Astrocyte (in vitro differentiated cells and primary cell): ENCODE data around the gene FSD1. TPM values are rescaled to one million over a fixed set of nuclear protein-coding genes. Genes with fewer than 3 reads are reported as not detected.

Experiments used
- DNase-seq: peaks from one replicate; pipeline ENCODE4 v3.0.0-alpha.2; 2010; ENCODE audit warnings: low read depth
- FAIRE-seq: peaks from 2 replicates; lab custom pipeline; 2011; peaks lifted over from hg19 to GRCh38; lab: Jason Lieb, UNC
- H2AFZ ChIP-seq: 2 replicates; pipeline ENCODE4 v1.6.0; 2012; ENCODE audit warnings: low read depth, low read length, inconsistent platforms
- H3K27ac ChIP-seq: 2 replicates; pipeline ENCODE4 v1.5.1; 2011; ENCODE audit warnings: low read depth, low read length, inconsistent platforms
- H3K27me3 ChIP-seq: 2 replicates; pipeline ENCODE4 v1.6.0; 2011; ENCODE audit warnings: low read length, inconsistent platforms; ENCODE audit not compliant: insufficient read depth
- H3K36me3 ChIP-seq: 2 replicates; pipeline ENCODE4 v1.5.1; 2011; ENCODE audit warnings: low read length, inconsistent platforms; ENCODE audit not compliant: insufficient read depth
- H3K4me1 ChIP-seq: 2 replicates; pipeline ENCODE4 v1.5.1; 2011; ENCODE audit warnings: low read length, inconsistent platforms; ENCODE audit not compliant: insufficient read depth
- H3K4me2 ChIP-seq: 2 replicates; pipeline ENCODE4 v1.6.0; 2012; ENCODE audit warnings: low read length, inconsistent platforms
- H3K4me3 ChIP-seq: 2 replicates; pipeline ENCODE4 v1.5.1; 2011; ENCODE audit warnings: low read depth, mild to moderate bottlenecking, low read length, inconsistent platforms; ENCODE audit not compliant: insufficient read depth
- H3K79me2 ChIP-seq: 2 replicates; pipeline ENCODE4 v1.6.0; 2012; ENCODE audit warnings: mild to moderate bottlenecking, low read length, inconsistent platforms; ENCODE audit not compliant: insufficient read depth
- H3K9ac ChIP-seq: 2 replicates; pipeline ENCODE4 v1.6.0; 2012; ENCODE audit warnings: mild to moderate bottlenecking, low read length, inconsistent platforms
- H3K9me3 ChIP-seq: 2 replicates; pipeline ENCODE4 v1.5.1; 2012; ENCODE audit warnings: low read depth, mild to moderate bottlenecking, low read length, inconsistent platforms; ENCODE audit not compliant: insufficient read depth
- H4K20me1 ChIP-seq: 2 replicates; pipeline ENCODE4 v1.6.0; 2012; ENCODE audit warnings: low read length, inconsistent platforms; ENCODE audit not compliant: insufficient read depth
- H3K27ac Mint-ChIP-seq: one replicate; pipeline ENCODE4 v1.8.0; 2021; ENCODE audit warnings: mild to moderate bottlenecking, mixed read lengths; ENCODE audit not compliant: unreplicated experiment
- H3K27me3 Mint-ChIP-seq: one replicate; pipeline ENCODE4 v1.8.0; 2021; ENCODE audit warnings: low read depth, mixed read lengths; ENCODE audit not compliant: unreplicated experiment
- H3K36me3 Mint-ChIP-seq: one replicate; pipeline ENCODE4 v1.8.0; 2021; ENCODE audit warnings: low read depth, mixed read lengths; ENCODE audit not compliant: unreplicated experiment
- H3K4me1 Mint-ChIP-seq: one replicate; pipeline ENCODE4 v1.8.0; 2021; ENCODE audit warnings: low read depth, mixed read lengths; ENCODE audit not compliant: unreplicated experiment
- H3K4me3 Mint-ChIP-seq: one replicate; pipeline ENCODE4 v1.8.0; 2021; ENCODE audit warnings: mild to moderate bottlenecking, moderate library complexity, mixed read lengths; ENCODE audit not compliant: unreplicated experiment
- H3K9me3 Mint-ChIP-seq: one replicate; pipeline ENCODE4 v1.8.0; 2021; ENCODE audit warnings: mild to moderate bottlenecking, mixed read lengths; ENCODE audit not compliant: unreplicated experiment
- CTCF ChIP-seq: IDR thresholded peaks from 2 replicates; pipeline ENCODE4 v1.5.1; 2011; ENCODE audit warnings: low read depth, mild to moderate bottlenecking, inconsistent platforms, low read length, moderate library complexity; ENCODE audit not compliant: insufficient read depth
- EZH2 ChIP-seq: IDR thresholded peaks from 2 replicates; pipeline ENCODE4 v1.6.1; 2012; ENCODE audit warnings: mild to moderate bottlenecking, low read length, inconsistent platforms; ENCODE audit not compliant: insufficient read depth
- total RNA-seq: library from RNA; stranded (reverse); gene quantifications from 2 replicates; pipeline ENCODE4 v1.2.1, GENCODE V29; 2021

The FSD1 gene
- total RNA-seq, 1 donor from 2014 or later, result 15.1 TPM

DNA sequence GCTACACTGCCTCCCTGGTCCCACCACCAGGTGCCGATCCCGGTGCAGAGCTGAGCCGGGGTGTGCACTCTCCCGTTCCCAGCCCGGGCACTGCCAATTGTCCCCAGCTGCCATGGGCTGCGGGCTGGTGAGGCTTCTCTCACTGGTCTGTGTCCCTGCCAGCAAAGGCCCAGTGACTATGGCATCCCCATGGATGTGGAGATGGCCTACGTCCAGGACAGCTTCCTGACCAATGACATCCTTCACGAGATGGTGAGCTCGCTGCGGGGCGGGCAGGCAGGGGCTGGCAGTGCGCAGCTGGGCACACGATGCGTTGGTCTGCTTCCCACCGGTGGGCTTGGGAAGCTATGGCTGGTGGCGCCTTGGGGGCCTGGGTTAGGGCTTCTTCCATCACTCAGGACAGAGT lies 53.5 kb downstream of the FSD1 start:
- Histone ChIP-seq H3K79me2 (no peaks in the 10 kb centered on the region), H3K9me3 (no peaks in the 10 kb centered on the region), H3K9ac (no peak overlapping the region), H2AFZ (no peak overlapping the region), H3K4me3 (no peak overlapping the region), H4K20me1 (peaks cover 30% of the 10 kb centered on the region), H3K36me3 (no peaks in the 10 kb centered on the region), H3K4me1 (no peaks in the 10 kb centered on the region), H3K4me2 (no peak overlapping the region), H3K27me3 (no peaks in the 10 kb centered on the region), H3K27ac (no peak overlapping the region)
- H3K4me1 Mint-ChIP-seq, result no peaks in the 10 kb centered on the region
- DNase-seq (no peak), FAIRE-seq (no peak)
- no peaks in the 10 kb centered on the region for H3K9me3 Mint-ChIP-seq
- H3K4me3 Mint-ChIP-seq, result no peak overlapping the region
- no peaks in the 10 kb centered on the region for H3K27me3 Mint-ChIP-seq
- TF ChIP-seq CTCF (no peak), EZH2 (no peak)
- H3K36me3 Mint-ChIP-seq, result no peaks in the 10 kb centered on the region
- H3K27ac Mint-ChIP-seq, result no peak overlapping the region

DNA sequence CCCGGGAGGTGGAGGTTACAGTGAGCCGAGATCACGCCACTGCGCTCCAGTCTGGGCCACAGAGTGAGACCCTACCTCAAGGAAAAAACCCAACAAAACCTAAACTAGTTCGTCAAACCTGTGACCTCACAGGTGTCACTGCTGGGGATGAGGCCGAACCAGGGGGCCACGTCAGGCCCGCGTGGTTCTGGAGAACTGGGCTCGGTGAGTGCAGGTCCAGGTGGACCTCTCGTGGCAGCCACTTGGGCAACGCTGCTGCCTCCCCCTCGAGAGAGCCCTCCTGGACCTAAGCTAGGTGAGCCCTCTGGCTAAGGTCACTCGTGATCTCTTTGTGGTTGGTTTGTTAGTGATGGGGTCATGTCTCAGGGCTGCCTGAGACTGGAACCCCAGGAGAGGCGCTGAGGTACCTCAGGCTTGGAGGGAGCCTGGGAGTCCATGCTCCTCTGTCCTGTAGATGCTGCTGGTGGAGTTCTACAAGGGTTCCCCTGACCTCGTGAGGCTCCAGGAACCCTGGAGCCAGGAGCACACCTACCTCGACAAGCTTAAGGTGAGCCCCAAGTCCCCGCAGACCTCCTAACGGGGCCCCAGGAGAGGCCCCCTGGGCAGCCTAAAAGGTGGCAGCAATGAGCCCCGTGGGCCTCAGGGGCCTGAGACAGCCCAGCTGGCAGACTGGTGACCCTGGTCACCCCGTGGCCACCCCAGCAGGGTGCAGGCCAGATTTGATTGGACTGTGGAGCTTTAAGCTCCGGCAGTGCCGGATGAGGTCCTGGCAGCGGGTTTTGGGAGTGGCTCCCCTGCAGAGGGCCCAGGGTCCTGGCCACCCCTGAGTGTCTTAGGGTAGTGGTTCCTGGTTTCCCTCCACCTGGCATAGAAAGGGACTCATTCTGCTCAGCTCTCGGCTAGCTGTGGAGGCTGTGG lies 54.6 kb downstream of the FSD1 start:
- Histone ChIP-seq H3K79me2 (no peaks in the 10 kb centered on the region), H3K27ac (no peak overlapping the region), H3K9me3 (no peaks in the 10 kb centered on the region), H3K36me3 (peaks cover 3% of the 10 kb centered on the region), H3K4me2 (no peak overlapping the region), H2AFZ (no peak overlapping the region), H3K4me3 (no peak overlapping the region), H4K20me1 (peaks cover 32% of the 10 kb centered on the region), H3K9ac (no peak overlapping the region), H3K27me3 (no peaks in the 10 kb centered on the region), H3K4me1 (no peaks in the 10 kb centered on the region)
- no peak overlapping the region for H3K4me3 Mint-ChIP-seq
- no peaks in the 10 kb centered on the region for H3K9me3 Mint-ChIP-seq
- no peak overlapping the region for H3K27ac Mint-ChIP-seq
- no peaks in the 10 kb centered on the region for H3K4me1 Mint-ChIP-seq
- TF ChIP-seq CTCF, result no peak
- TF ChIP-seq EZH2, result no peak
- DNase-seq, result no peak
- no peaks in the 10 kb centered on the region for H3K36me3 Mint-ChIP-seq
- H3K27me3 Mint-ChIP-seq, result no peaks in the 10 kb centered on the region
- FAIRE-seq, result no peak

DNA sequence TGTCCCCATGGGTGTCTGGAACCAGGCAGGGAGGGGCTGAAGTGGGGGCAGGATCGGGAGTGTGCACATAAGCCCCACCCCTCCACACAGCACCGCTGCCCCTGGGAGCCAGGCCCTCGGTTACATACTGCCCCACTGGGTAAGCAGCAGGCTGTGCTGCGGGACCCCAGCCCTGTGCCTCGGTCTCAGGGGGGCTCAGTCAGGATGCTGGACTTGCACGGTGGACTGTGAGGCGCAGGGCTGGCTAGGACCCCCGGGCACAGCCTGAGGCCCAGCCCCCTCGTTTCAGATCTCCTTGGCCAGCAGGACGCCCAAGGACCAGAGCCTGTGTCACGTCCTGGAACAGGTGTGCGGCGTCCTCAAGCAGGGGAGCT lies 55.2 kb downstream of the FSD1 start:
- Histone ChIP-seq H3K4me2 (no peak overlapping the region), H3K27me3 (no peaks in the 10 kb centered on the region), H3K9me3 (no peaks in the 10 kb centered on the region), H3K79me2 (no peaks in the 10 kb centered on the region), H3K4me1 (no peaks in the 10 kb centered on the region), H3K27ac (no peak overlapping the region), H4K20me1 (peaks cover 36% of the 10 kb centered on the region), H3K4me3 (no peak overlapping the region), H3K9ac (no peak overlapping the region), H2AFZ (no peak overlapping the region), H3K36me3 (peaks cover 3% of the 10 kb centered on the region)
- H3K36me3 Mint-ChIP-seq, result no peaks in the 10 kb centered on the region
- no peak for FAIRE-seq
- H3K27me3 Mint-ChIP-seq, result no peaks in the 10 kb centered on the region
- H3K9me3 Mint-ChIP-seq, result no peaks in the 10 kb centered on the region
- H3K27ac Mint-ChIP-seq, result no peak overlapping the region
- no peak overlapping the region for H3K4me3 Mint-ChIP-seq
- no peak for TF ChIP-seq CTCF
- DNase-seq, result no peak
- no peaks in the 10 kb centered on the region for H3K4me1 Mint-ChIP-seq
